Measurements from ENCODE around the gene ZNF609.
A peak's percentile ranks its signal among the peaks of the same experiment; 100 is the strongest.
"Not testable (repeated sequence)": the region's sequence is repeated elsewhere in the genome, so short reads cannot be mapped to it uniquely, and the experiment has no call there.

The ZNF609 gene

GRCh38 chr15:64630396-64631107 is 170.2 kb downstream of the ZNF609 start:
- Histone ChIP-seq H3K4me1 (ENCODE audit: insufficient read depth, poor library complexity, severe bottlenecking) (peaks cover 12% of the 10 kb centered on the region), H3K27me3 (ENCODE audit: insufficient read depth, poor library complexity, severe bottlenecking) (no peaks in the 10 kb centered on the region), H3K27ac (ENCODE audit: poor library complexity, severe bottlenecking) (no peak overlapping the region), H3K9me3 (ENCODE audit: severe bottlenecking) (no peaks in the 10 kb centered on the region), H3K36me3 (ENCODE audit: low read depth) (peaks cover 10% of the 10 kb centered on the region), H3K4me3 (ENCODE audit: severe bottlenecking) (no peak overlapping the region)
- TF ChIP-seq, protein P1, sequence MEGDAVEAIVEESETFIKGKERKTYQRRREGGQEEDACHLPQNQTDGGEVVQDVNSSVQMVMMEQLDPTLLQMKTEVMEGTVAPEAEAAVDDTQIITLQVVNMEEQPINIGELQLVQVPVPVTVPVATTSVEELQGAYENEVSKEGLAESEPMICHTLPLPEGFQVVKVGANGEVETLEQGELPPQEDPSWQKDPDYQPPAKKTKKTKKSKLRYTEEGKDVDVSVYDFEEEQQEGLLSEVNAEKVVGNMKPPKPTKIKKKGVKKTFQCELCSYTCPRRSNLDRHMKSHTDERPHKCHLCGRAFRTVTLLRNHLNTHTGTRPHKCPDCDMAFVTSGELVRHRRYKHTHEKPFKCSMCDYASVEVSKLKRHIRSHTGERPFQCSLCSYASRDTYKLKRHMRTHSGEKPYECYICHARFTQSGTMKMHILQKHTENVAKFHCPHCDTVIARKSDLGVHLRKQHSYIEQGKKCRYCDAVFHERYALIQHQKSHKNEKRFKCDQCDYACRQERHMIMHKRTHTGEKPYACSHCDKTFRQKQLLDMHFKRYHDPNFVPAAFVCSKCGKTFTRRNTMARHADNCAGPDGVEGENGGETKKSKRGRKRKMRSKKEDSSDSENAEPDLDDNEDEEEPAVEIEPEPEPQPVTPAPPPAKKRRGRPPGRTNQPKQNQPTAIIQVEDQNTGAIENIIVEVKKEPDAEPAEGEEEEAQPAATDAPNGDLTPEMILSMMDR (IDR thresholded peaks at IDR 0.05; ENCODE audit: poor library complexity, severe bottlenecking): peak; percentile 5
- no peak for ATAC-seq (ENCODE audit: low read depth)
- no peak for DNase-seq (ENCODE audit: low spot score)

GRCh38 chr15:64632639-64633038 is 172.3 kb downstream of the ZNF609 start:
- H3K27ac ChIP-seq (ENCODE audit: poor library complexity, severe bottlenecking); DNase-seq (ENCODE audit: low spot score); H3K9me3 ChIP-seq (ENCODE audit: severe bottlenecking); ATAC-seq (ENCODE audit: low read depth); H3K27me3 ChIP-seq (ENCODE audit: insufficient read depth, poor library complexity, severe bottlenecking); H3K4me3 ChIP-seq (ENCODE audit: severe bottlenecking): not testable (repeated sequence)
- peaks cover 16% of the 10 kb centered on the region for H3K4me1 ChIP-seq (ENCODE audit: insufficient read depth, poor library complexity, severe bottlenecking)
- peaks cover 25% of the 10 kb centered on the region for H3K36me3 ChIP-seq (ENCODE audit: low read depth)

DNA sequence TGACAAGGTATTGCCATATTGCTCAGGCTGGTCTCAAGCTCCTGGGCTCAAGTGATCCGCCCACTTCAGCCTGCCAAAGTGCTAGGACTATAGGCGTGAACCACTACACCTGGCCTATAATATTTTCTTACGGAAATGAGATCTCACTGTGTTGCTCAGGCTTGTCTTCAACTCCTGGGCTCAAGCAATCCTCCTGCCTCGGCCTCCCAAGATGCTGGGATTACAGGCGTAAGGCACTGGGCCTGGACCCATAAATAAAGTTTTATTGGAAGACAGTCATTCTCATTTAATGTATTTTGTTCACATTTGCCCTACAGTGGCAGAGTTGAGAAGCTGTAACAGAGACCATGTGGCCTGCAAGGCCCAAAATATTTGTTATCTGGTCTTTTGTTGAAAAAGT is 173.0 kb downstream of the ZNF609 start:
- Histone ChIP-seq H3K9me3 (ENCODE audit: severe bottlenecking) (no peaks in the 10 kb centered on the region), H3K36me3 (ENCODE audit: low read depth) (peaks cover 25% of the 10 kb centered on the region), H3K4me3 (ENCODE audit: severe bottlenecking) (no peak overlapping the region), H3K27ac (ENCODE audit: poor library complexity, severe bottlenecking) (no peak overlapping the region), H3K27me3 (ENCODE audit: insufficient read depth, poor library complexity, severe bottlenecking) (no peaks in the 10 kb centered on the region), H3K4me1 (ENCODE audit: insufficient read depth, poor library complexity, severe bottlenecking) (peaks cover 16% of the 10 kb centered on the region)
- TF ChIP-seq, protein P1 (IDR thresholded peaks at IDR 0.05; ENCODE audit: poor library complexity, severe bottlenecking): no peak
- ATAC-seq (ENCODE audit: low read depth) (no peak), DNase-seq (ENCODE audit: low spot score) (no peak)

DNA sequence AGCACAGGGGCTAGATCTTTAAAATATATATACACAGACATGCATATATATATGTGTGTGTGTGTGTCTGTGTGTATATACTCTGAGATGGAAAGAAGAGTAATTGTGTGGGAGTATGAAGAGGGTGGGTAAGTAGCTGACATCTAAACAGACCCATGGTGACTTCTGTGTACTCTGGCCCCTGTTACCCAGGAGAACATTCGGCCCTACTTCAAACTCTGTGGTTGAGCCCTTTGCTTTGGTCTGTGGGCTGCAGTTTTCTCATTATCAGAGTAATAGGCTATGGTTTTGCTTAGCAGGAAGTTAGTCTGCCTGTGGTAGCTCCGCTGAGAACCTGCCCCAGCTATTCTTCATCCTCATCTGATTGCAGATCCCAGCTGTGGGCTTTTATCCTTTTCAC is 173.6 kb downstream of the ZNF609 start:
- ATAC-seq (ENCODE audit: low read depth) (no peak), DNase-seq (ENCODE audit: low spot score) (no peak)
- H3K4me3 ChIP-seq (ENCODE audit: severe bottlenecking): no peak overlapping the region
- no peaks in the 10 kb centered on the region for H3K27me3 ChIP-seq (ENCODE audit: insufficient read depth, poor library complexity, severe bottlenecking)
- H3K27ac ChIP-seq (ENCODE audit: poor library complexity, severe bottlenecking): no peak overlapping the region
- H3K9me3 ChIP-seq (ENCODE audit: severe bottlenecking): no peaks in the 10 kb centered on the region
- peaks cover 16% of the 10 kb centered on the region for H3K4me1 ChIP-seq (ENCODE audit: insufficient read depth, poor library complexity, severe bottlenecking)
- H3K36me3 ChIP-seq (ENCODE audit: low read depth): peaks cover 25% of the 10 kb centered on the region
- TF ChIP-seq, protein P1 (IDR thresholded peaks at IDR 0.05; ENCODE audit: poor library complexity, severe bottlenecking): no peak

GRCh38 chr15:64634576-64635498 is 174.5 kb downstream of the ZNF609 start:
- DNase-seq (ENCODE audit: low spot score): no peak
- H3K27ac ChIP-seq (ENCODE audit: poor library complexity, severe bottlenecking): peak overlapping the region; percentile 3
- H3K36me3 ChIP-seq (ENCODE audit: low read depth): peaks cover 25% of the 10 kb centered on the region
- ATAC-seq (ENCODE audit: low read depth): peak; percentile 36
- peaks cover 16% of the 10 kb centered on the region for H3K4me1 ChIP-seq (ENCODE audit: insufficient read depth, poor library complexity, severe bottlenecking)
- H3K9me3 ChIP-seq (ENCODE audit: severe bottlenecking): no peaks in the 10 kb centered on the region
- TF ChIP-seq, protein P1 (IDR thresholded peaks at IDR 0.05; ENCODE audit: poor library complexity, severe bottlenecking): no peak
- H3K27me3 ChIP-seq (ENCODE audit: insufficient read depth, poor library complexity, severe bottlenecking): no peaks in the 10 kb centered on the region
- no peak overlapping the region for H3K4me3 ChIP-seq (ENCODE audit: severe bottlenecking)
